Activated naive CD4-positive, alpha-beta T cell treated with anti-CD3 and anti-CD28 coated beads, Interleukin-2, amount 10 ng/mL, durations not matched to agents 7 days and 5 days (primary cell): Measurements from ENCODE around the gene RPS6KA4.

ENCODE experiments used
- CTCF ChIA-PET: fragments of 350-600 bp; sonication (Branson Sonifier 250); formaldehyde crosslinking; loops from one replicate; lab custom pipeline; 2021; ENCODE audit warnings: antibody characterized with exemption; lab: Charles Lee
- DNase-seq: peaks from one replicate; pipeline ENCODE4 v3.0.0-alpha.2; 2020
- H3K27ac Mint-ChIP-seq: one replicate; pipeline ENCODE4 v1.8.0; 2021; ENCODE audit warnings: mild to moderate bottlenecking, moderate library complexity, mixed read lengths
- H3K27me3 Mint-ChIP-seq: one replicate; pipeline ENCODE4 v1.8.0; 2021; ENCODE audit warnings: mild to moderate bottlenecking, mixed read lengths
- H3K36me3 Mint-ChIP-seq: one replicate; pipeline ENCODE4 v1.8.0; 2021; ENCODE audit warnings: mixed read lengths
- H3K4me1 Mint-ChIP-seq: one replicate; pipeline ENCODE4 v1.8.0; 2021; ENCODE audit warnings: mixed read lengths
- H3K4me3 Mint-ChIP-seq: one replicate; pipeline ENCODE4 v1.8.0; 2021; ENCODE audit warnings: mild to moderate bottlenecking, moderate library complexity, mixed read lengths
- H3K9me3 Mint-ChIP-seq: one replicate; pipeline ENCODE4 v1.8.0; 2021; ENCODE audit warnings: mixed read lengths

Gene RPS6KA4

DNA sequence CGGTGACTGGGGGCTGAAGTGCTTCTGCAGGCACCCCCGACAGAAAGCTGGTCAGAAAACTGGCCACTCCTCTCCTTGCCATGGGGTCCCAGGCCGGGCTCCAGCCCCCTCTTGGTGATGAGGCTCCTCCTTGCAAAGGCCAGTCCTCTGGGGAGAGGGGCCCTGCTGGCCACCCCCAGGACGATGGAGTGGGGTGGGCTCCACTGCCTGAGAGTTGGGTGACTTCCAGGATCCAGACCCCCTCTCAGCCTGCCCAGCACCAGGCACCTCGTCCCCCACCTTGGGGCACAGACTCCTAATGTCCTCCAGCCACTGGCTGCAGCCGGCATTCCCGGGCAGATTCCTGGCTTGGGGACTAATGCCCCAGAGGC lies 441 bp upstream of the RPS6KA4 start:
- H3K27me3 Mint-ChIP-seq: no peaks in the 10 kb centered on the region
- no peak for DNase-seq
- CTCF ChIA-PET: interaction anchor here (1.8 to 4.0 kb wide), 2 partner anchors 27 to 293 kb away, joined by 4 to 22 read pairs; no protein-coding TSS in a partner anchor
- peaks cover 39% of the 10 kb centered on the region for H3K4me1 Mint-ChIP-seq
- no peaks in the 10 kb centered on the region for H3K9me3 Mint-ChIP-seq
- peak overlapping the region; percentile 76 for H3K27ac Mint-ChIP-seq
- H3K4me3 Mint-ChIP-seq: peak overlapping the region; percentile 69
- peaks cover 31% of the 10 kb centered on the region for H3K36me3 Mint-ChIP-seq

DNA sequence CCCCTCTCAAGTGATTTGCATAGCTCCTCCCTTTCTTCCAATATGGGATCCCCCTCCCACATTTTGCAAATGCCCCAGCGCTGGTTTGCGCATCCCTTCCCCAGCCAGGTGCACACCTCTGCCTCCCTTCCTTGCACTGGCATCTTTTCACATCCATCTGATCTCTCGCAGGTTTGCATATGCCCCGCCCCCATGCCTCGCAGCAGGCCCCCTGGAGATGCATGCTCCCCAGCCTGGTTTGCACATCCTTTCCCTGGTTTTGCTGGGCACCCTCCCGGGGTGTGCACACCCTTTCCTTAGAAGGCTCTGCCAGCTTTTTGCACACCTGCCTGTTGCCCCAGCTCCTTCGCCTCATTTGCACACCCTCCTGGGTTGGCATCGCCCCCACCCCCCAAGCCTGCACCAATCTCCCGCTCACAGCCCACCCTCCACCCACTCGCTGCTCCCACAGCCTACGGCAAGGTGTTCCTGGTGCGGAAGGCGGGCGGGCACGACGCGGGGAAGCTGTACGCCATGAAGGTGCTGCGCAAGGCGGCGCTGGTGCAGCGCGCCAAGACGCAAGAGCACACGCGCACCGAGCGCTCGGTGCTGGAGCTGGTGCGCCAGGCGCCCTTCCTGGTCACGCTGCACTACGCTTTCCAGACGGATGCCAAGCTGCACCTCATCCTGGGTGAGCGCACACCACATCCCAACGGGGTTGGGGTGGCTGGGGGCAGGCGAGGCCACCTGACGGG lies 917 bp downstream of the RPS6KA4 start:
- H3K4me1 Mint-ChIP-seq: peaks cover 39% of the 10 kb centered on the region

DNA sequence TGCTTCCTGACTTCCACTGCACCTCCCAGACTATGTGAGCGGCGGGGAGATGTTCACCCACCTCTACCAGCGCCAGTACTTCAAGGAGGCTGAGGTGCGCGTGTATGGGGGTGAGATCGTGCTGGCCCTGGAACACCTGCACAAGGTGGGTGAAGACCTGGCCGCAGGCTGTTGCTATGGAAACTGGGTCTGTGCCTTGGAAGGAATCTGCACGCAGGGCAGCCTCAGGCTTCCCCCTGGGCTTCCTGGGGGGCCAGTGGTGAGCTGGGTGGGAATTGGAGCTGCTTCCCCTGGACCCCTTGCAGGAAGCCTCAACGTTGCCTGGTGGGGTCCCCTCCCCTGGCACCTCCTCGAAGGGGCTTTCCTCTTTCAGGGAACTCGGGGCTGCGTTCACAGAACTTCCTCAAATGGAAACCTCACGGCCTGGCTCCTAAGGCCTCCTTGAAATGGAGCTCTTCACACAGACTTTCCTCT lies 1.5 kb downstream of the RPS6KA4 start:
- no peaks in the 10 kb centered on the region for H3K27me3 Mint-ChIP-seq

More for the DNA sequence above, 917 bp downstream of the RPS6KA4 start:
- peak overlapping the region; percentile 89 for H3K4me3 Mint-ChIP-seq
- CTCF ChIA-PET: interaction anchor here (0.8 to 4.0 kb wide), 8 partner anchors 13 to 295 kb away, joined by 3 to 22 read pairs (median 4); partner anchors contain the start of genes PRDX5 and TRMT112
- H3K36me3 Mint-ChIP-seq: peaks cover 38% of the 10 kb centered on the region
- no peaks in the 10 kb centered on the region for H3K9me3 Mint-ChIP-seq
- DNase-seq: peak; percentile 59
- no peaks in the 10 kb centered on the region for H3K27me3 Mint-ChIP-seq
- H3K27ac Mint-ChIP-seq: peak overlapping the region; percentile 85

DNA sequence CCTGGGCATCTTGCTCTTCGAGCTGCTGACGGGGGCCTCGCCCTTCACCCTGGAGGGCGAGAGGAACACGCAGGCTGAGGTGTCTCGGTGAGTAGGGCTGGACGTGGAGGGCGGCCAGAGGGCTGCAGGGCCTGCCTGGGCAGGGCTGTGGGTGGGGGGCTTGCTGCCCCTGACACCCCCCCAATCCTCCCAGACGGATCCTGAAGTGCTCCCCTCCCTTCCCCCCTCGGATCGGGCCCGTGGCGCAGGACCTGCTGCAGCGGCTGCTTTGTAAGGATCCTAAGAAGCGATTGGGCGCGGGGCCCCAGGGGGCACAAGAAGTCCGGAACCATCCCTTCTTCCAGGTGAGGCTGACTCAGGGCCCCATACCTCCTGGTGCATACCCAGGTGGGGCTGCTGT lies 2.7 kb downstream of the RPS6KA4 start:
- no peak overlapping the region for H3K4me3 Mint-ChIP-seq
- no peak overlapping the region for H3K27ac Mint-ChIP-seq
- CTCF ChIA-PET: interaction anchor here (0.6 to 4.0 kb wide), 3 partner anchors 12 to 290 kb away, joined by 3 to 22 read pairs (median 3); no protein-coding TSS in a partner anchor
- no peaks in the 10 kb centered on the region for H3K27me3 Mint-ChIP-seq
- peaks cover 35% of the 10 kb centered on the region for H3K4me1 Mint-ChIP-seq
- peaks cover 46% of the 10 kb centered on the region for H3K36me3 Mint-ChIP-seq
- no peaks in the 10 kb centered on the region for H3K9me3 Mint-ChIP-seq
- no peak for DNase-seq

More for the DNA sequence above, 1.5 kb downstream of the RPS6KA4 start:
- no peak for DNase-seq
- CTCF ChIA-PET: interaction anchor here (0.9 to 4.0 kb wide), 7 partner anchors 13 to 294 kb away, joined by 3 to 22 read pairs (median 3); partner anchors contain the start of genes PRDX5 and TRMT112
- H3K27ac Mint-ChIP-seq: no peak overlapping the region
- peaks cover 41% of the 10 kb centered on the region for H3K36me3 Mint-ChIP-seq
- no peaks in the 10 kb centered on the region for H3K9me3 Mint-ChIP-seq
- H3K4me1 Mint-ChIP-seq: peaks cover 39% of the 10 kb centered on the region
- H3K4me3 Mint-ChIP-seq: peak overlapping the region; percentile 89

DNA sequence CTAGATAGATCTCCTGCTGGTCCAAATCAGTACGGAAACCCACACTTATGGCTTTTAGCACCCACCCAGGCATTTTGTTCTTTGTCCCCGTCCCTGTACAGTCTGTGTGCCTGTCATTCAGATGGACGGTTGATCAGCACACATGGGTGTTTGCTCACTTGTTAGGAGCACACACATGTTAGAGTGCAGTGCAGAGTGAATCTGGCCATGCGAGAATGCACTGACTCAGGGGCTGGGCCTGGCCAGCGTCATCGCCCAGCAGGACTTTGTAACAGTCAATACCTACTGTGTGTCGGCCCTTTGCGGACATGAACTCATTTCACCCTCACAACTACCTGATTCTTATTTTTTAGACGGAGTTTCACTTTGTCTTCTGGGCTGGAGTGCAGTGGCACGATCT lies 3.4 kb downstream of the RPS6KA4 start:
- H3K4me1 Mint-ChIP-seq: peaks cover 31% of the 10 kb centered on the region
- H3K4me3 Mint-ChIP-seq: no peak overlapping the region
- no peak for DNase-seq
- no peaks in the 10 kb centered on the region for H3K9me3 Mint-ChIP-seq
- H3K27me3 Mint-ChIP-seq: no peaks in the 10 kb centered on the region
- H3K36me3 Mint-ChIP-seq: peaks cover 48% of the 10 kb centered on the region
- H3K27ac Mint-ChIP-seq: no peak overlapping the region
- CTCF ChIA-PET: no interaction called here

DNA sequence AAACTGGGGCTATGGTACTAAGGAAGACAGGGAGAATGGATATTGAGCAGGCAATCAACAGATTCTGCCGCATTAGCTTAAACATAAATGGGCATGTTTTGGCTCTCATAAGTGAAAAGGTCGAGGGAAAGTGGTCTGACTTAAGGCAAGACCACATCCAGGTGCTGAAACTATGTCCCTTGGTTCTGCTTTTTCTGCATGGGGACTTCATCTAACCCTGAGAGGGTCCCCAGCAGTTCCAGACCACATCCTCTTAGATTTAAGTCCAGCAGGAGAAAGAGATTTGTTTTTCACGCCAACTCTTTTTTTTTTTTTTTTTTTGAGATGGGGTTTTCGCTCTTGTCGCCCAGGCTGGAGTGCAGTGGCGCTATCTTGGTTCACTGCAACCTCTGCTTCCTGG lies 5.5 kb downstream of the RPS6KA4 start:
- CTCF ChIA-PET: no interaction called here
- no peaks in the 10 kb centered on the region for H3K27me3 Mint-ChIP-seq
- H3K36me3 Mint-ChIP-seq: peaks cover 53% of the 10 kb centered on the region
- no peaks in the 10 kb centered on the region for H3K9me3 Mint-ChIP-seq
- no peak overlapping the region for H3K4me3 Mint-ChIP-seq
- H3K4me1 Mint-ChIP-seq: peaks cover 21% of the 10 kb centered on the region
- DNase-seq: no peak
- H3K27ac Mint-ChIP-seq: no peak overlapping the region

DNA sequence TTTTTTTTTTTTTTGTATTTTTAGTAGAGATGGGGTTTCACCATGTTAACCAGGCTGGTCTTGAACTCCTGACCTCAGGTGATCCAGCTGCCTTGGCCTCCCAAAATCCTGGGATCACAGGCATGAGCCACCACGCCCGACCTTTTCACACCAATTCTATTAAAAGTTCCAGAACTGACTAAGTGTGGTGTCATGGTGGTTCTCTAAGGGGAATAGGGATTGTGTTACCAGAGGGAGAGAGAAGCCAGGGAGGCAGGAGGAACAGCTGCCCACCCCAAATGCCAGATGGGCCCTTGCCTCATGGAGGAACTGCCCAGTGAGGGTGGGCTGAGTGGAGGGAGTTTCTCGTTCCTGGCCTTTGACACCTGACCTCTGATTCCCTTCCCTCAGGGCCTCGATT lies 5.9 kb downstream of the RPS6KA4 start:
- Mint-ChIP-seq H3K27me3 (no peaks in the 10 kb centered on the region), H3K36me3 (peaks cover 52% of the 10 kb centered on the region), H3K4me1 (peaks cover 16% of the 10 kb centered on the region), H3K27ac (no peak overlapping the region), H3K4me3 (no peak overlapping the region), H3K9me3 (no peaks in the 10 kb centered on the region)
- CTCF ChIA-PET: no interaction called here
- DNase-seq: no peak

DNA sequence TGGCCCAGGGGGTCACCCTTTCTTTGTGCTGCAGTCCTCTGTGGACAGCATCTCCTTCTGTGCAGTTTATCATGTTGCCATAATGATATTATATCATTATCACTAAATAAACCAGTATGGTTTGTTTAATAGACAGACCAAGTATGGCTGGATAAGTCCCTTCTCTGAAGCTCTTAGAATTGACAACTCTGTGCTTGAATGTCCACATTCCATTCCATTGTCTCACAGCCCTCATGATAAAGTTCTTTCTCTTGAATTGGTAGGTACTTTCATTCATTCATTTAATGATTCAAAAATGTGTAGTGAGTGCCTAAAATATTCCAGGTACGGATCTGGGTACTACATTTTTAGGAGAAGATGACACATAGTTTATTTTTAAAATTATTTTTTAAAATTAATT lies 7.8 kb downstream of the RPS6KA4 start:
- Mint-ChIP-seq H3K9me3 (no peaks in the 10 kb centered on the region), H3K27me3 (no peaks in the 10 kb centered on the region), H3K4me1 (peaks cover 3% of the 10 kb centered on the region), H3K27ac (no peak overlapping the region), H3K36me3 (peaks cover 45% of the 10 kb centered on the region), H3K4me3 (no peak overlapping the region)
- CTCF ChIA-PET: no interaction called here
- no peak for DNase-seq

DNA sequence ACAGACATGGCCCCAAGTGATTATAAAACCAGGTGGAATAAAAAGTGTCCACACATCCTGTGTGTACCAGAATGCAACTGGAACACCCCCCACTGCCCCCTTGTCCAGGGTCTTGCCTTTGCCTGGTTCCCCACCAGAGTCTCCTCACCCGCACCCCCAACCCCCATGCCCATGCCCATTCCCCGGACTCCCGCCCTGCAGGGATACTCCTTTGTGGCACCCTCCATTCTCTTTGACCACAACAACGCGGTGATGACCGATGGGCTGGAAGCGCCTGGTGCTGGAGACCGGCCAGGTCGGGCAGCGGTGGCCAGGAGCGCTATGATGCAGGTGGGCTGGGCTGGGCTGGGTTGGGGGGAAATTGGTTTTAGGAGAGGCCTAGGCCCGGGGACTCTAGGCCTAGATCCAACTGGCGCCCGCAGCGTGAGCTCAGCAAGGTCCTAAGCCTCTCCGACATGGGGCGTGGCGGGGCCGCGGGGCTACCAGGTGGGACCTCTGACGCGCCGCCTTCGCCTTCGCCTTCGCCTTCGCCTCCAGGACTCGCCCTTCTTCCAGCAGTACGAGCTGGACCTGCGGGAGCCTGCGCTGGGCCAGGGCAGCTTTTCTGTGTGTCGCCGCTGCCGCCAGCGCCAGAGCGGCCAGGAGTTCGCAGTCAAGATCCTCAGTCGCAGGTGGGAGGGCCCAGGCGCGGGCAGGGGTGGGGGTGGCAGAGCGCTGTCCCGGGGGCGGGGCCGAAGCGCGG lies 9.1 kb downstream of the RPS6KA4 start:
- peaks cover 36% of the 10 kb centered on the region for H3K36me3 Mint-ChIP-seq
- H3K4me1 Mint-ChIP-seq: no peaks in the 10 kb centered on the region
- H3K27me3 Mint-ChIP-seq: peaks cover 4% of the 10 kb centered on the region
- no peaks in the 10 kb centered on the region for H3K9me3 Mint-ChIP-seq
- no peak overlapping the region for H3K27ac Mint-ChIP-seq
- DNase-seq: no peak
- CTCF ChIA-PET: no interaction called here
- no peak overlapping the region for H3K4me3 Mint-ChIP-seq

DNA sequence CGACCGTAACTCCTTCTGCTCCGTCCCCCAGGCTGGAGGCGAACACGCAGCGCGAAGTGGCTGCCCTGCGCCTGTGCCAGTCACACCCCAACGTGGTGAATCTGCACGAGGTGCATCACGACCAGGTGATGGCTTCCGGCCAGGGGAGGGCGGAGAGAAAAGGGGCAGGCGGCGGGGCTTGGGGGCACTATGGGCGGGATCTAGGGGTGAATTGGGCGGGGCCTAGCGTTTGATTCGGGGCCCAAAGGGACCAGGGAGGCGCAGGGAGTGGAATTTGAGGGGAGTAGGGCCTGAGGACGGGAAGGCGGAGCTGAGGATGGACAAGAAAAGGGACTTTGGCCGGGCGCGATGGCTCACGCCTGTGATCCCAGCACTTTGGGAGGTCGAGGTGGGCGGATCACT lies 9.7 kb downstream of the RPS6KA4 start:
- no peak for DNase-seq
- Mint-ChIP-seq H3K36me3 (peaks cover 33% of the 10 kb centered on the region), H3K27me3 (peaks cover 9% of the 10 kb centered on the region), H3K9me3 (no peaks in the 10 kb centered on the region), H3K4me1 (no peaks in the 10 kb centered on the region), H3K4me3 (no peak overlapping the region), H3K27ac (no peak overlapping the region)
- CTCF ChIA-PET: no interaction called here

DNA sequence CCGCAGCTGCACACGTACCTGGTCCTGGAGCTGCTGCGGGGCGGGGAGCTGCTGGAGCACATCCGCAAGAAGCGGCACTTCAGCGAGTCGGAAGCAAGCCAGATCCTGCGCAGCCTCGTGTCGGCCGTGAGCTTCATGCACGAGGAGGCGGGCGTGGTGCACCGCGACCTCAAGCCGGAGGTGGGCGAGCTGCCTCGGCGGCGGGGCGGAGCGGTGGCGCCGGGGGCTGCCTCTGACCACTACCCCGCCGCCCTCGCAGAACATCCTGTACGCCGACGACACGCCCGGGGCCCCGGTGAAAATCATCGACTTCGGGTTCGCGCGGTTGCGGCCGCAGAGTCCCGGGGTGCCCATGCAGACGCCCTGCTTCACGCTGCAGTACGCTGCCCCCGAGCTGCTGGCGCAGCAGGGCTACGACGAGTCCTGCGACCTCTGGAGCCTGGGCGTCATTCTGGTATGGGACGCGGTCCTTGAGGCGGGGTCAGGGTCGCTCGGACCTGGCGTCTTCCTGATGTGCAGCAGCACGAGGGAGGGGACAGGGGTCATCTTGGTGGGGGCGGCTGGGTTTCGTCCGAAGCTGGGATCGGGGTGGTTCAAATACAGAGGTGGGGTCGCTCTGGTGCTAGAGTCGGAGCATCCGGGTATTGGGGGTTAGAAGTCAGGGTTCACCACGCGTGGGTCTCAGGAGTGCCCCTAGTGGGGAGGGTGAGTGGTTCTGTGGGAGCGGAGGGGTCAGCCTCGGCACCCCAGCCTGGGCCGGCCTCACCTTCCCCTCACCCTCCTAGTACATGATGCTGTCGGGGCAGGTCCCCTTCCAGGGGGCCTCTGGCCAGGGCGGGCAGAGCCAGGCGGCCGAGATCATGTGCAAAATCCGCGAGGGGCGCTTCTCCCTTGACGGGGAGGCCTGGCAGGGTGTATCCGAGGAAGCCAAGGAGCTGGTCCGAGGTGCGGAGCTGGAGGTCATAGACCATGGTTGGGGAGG lies 10.8 kb downstream of the RPS6KA4 start:
- peaks cover 15% of the 10 kb centered on the region for H3K27me3 Mint-ChIP-seq
- H3K9me3 Mint-ChIP-seq: no peaks in the 10 kb centered on the region
- no peak for DNase-seq
- CTCF ChIA-PET: no interaction called here
- H3K4me3 Mint-ChIP-seq: no peak overlapping the region
- no peak overlapping the region for H3K27ac Mint-ChIP-seq
- H3K4me1 Mint-ChIP-seq: no peaks in the 10 kb centered on the region
- peaks cover 26% of the 10 kb centered on the region for H3K36me3 Mint-ChIP-seq

DNA sequence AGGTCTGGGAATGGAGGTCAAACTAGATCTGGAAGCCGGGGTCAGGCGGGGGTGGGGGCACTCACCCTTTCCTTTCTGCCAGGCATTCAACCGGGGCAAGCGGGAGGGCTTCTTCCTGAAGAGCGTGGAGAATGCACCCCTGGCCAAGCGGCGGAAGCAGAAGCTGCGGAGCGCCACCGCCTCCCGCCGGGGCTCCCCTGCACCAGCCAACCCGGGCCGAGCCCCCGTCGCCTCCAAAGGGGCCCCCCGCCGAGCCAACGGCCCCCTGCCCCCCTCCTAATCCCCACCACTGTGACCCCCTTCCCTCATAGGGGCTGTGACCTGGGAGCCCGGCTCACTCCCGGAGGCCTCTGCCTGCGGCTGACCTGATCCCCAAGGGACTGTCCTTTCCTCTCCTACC lies 12.2 kb downstream of the RPS6KA4 start:
- no peak overlapping the region for H3K27ac Mint-ChIP-seq
- H3K4me1 Mint-ChIP-seq: no peaks in the 10 kb centered on the region
- no peak overlapping the region for H3K4me3 Mint-ChIP-seq
- H3K36me3 Mint-ChIP-seq: peaks cover 19% of the 10 kb centered on the region
- no peak for DNase-seq
- H3K27me3 Mint-ChIP-seq: peaks cover 16% of the 10 kb centered on the region
- no peaks in the 10 kb centered on the region for H3K9me3 Mint-ChIP-seq
- CTCF ChIA-PET: no interaction called here

DNA sequence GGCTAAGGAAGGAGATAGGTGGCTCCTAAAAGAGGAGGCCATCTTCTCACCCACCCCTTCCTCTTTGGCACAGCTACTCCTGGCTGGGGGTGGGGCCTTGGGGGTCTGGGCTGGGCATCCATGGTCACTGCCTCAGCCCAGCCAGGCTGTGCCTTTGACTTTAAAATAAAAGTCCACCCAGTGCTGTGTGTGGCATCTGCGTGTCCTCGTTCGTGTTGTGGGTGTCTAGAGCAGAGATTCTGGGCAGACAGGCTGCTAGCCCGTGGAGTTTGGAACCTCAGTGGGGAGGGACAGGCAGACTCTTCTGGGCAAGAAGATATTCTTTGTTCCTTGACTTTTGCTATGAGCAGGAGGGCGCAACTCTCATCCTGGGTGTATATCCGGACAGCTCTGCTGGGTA lies 13.1 kb downstream of the RPS6KA4 start:
- Mint-ChIP-seq H3K27me3 (peaks cover 16% of the 10 kb centered on the region), H3K4me1 (no peaks in the 10 kb centered on the region), H3K4me3 (no peak overlapping the region), H3K27ac (no peak overlapping the region), H3K9me3 (no peaks in the 10 kb centered on the region), H3K36me3 (peaks cover 13% of the 10 kb centered on the region)
- CTCF ChIA-PET: interaction anchor here (0.8 to 1.4 kb wide), 2 partner anchors 12 to 17 kb away, joined by 3 to 4 read pairs; no protein-coding TSS in a partner anchor
- no peak for DNase-seq
